Activated T-cell treated with anti-CD3 and anti-CD28 coated beads for 4 hours (primary cell): ENCODE data around the gene KCNN3.
A peak's percentile ranks its signal among the peaks of the same experiment; 100 is the strongest.
"Not testable (repeated sequence)": the region's sequence is repeated elsewhere in the genome, so short reads cannot be mapped to it uniquely, and the experiment has no call there.

Experiments
- DNase-seq: peaks from one replicate; pipeline ENCODE4 v3.0.0-alpha.2; 2020

The KCNN3 gene

GRCh38 chr1:154870115-154870571, at the start of gene KCNN3:
Gene KCNN3, minus strand, starts transcription at chr1:154870281. Its CDS starts 317 bp downstream, at chr1:154869964.
- peak; percentile 67 for DNase-seq

- DNase-seq = no peak
Observed at GRCh38 chr1:154913273-154913672, 43.2 kb upstream of the KCNN3 start.

DNA sequence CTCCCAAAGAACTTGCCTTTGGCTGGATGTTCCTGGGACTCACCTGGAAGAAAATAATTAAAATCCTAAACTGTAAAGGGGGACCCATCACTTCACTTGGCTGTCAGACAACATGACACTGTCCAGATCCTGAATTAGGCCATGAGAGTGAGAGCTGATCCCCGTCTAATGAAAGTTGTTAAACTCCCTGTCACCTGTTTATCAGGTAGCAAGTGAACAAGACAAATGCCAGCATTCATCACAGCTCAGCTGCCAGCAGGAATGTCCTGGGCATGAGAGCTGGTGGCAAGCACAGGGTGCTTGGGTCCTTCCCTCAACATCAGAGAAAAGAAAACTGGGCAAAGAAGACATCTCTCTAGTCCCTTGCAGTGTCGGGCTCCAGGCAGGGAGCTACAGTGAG, 42.7 kb upstream of the KCNN3 start:
- DNase-seq = no peak

GRCh38 chr1:154911691-154912550, 41.8 kb upstream of the KCNN3 start:
- no peak for DNase-seq

DNA sequence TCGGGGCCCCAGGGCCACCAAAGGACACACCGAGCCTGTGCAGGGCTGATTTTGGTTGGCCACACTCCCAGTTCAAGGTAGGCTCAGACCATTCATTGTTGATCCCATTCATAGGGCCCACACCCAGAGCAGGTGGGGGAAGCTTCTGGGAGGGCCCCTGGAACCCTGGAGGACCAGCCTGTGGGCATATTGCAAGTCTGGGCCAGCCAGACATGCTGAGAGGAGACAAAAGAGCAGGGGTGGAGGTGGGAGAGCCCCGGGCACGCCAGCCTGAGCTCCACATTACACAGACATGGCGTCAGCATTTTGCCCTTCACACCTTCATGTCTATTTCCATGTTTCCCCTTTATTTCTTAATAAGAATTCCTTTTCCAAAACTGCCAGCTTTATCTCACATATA, 40.8 kb upstream of the KCNN3 start:
- DNase-seq = no peak

DNA sequence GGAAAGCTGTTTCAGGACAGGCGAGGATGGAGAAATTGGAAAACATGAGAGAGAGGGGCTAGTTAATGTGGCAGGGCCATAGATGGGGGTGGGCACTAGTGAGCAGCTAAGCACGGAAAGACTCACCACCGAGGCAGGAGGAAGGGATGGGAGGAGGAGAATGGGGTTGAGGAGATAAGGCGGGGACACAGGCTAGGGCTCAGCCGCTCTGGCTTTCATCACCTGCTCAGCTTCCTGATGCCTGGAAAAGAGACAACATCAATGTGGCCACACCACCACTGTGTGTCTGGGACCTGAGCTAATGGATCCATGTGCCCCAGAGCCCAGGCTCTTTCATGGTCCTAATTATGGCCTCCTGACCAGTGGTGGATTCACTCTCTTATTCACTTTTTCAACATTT, 38.9 kb upstream of the KCNN3 start:
- no peak for DNase-seq

DNA sequence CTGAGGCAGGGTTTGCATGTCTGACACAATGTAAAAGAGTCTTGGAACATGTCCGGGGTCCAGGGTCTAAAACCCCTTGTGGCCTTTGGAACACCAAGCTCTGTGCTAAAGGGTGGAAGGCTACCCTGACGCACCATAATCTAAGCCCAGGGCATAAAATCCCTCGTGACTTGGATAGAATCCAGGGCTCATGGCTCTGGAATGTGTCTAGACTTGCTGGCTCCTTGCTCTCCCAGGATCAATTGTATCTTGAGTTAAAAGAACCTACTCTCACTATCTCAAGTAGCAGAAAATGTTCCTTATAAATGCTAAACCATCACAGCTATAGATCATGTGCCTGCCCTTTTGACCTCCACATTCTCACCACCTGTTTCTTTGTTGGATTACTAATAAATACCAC, 38.0 kb upstream of the KCNN3 start:
- DNase-seq = not testable (repeated sequence)

GRCh38 chr1:154906621-154907081, 36.6 kb upstream of the KCNN3 start:
- DNase-seq = no peak

- DNase-seq = no peak
Observed at GRCh38 chr1:154902938-154903566, 33.0 kb upstream of the KCNN3 start.

DNA sequence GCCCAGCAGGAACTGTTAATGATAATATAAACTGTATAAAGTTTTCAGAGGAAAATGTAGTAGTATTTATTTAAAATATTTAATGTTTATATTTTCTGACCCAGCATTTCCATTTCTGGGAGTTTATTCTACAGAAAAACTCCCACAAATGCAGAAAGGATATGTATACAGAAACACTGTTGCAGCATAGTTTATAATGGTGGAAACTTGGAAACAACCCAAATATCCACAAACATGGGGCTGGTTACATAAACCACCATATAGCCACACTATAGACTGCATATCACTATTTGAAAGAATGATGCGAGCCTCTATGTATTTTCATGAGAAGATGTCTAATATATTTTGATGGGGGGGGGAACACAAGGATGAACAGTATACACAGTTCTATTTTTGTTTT, 31.5 kb upstream of the KCNN3 start:
- no peak for DNase-seq

DNA sequence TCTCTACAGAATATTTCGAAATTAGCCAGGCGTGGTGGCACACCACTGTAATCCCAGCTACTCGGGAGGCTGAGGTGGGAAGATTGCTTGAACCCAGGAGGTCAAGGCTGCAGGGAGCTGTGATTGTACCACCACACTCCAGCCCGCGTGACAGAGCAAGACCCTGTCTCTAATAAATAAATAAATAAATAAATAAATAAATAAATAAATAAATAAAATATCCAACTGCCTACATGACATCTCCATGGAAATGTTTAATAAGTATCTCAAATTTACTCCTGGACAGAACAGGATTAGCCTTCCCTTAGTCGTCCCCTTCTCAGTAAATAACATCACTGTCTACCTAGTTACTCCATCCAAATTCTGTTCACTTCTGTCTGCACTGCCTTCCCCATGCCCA, 29.0 kb upstream of the KCNN3 start:
- DNase-seq = no peak

GRCh38 chr1:154896771-154897286, 26.7 kb upstream of the KCNN3 start:
- DNase-seq = no peak

DNA sequence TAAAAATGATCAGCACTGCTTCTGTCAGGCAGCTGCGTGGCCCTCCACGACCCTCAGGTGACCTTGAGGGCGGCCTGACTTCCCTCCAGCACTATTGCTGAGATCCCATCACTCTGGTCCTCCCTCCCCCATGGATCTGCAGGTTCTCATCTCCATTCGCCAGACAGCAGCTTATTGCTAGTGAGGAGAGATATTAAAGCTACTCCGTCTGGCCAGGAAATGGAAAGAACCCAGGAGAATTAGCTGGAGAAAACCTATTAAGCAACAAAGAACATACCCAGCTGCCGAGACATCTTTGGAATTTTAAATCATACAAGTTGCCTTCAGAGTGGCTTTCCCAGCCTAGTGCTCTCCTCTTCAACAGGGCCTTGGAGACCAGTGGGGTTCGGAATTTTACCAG, 25.7 kb upstream of the KCNN3 start:
- DNase-seq = no peak

DNA sequence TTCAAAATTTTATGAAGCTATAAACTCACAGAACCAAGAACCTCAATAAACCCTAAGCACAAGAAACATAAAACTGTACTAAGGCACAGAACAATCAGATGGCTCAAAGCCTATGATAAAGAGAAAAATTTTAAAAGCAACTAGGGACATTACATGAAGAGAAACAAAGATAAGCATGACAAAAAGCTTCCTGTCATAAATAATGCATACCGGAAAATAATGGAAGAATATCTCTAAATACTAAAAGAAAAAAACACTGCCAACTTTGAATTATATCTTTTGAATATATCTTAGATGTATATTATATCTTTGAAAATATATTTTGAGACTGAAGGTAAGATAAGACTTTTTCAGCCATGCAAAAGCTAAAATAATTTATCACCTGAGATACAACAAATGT, 21.4 kb upstream of the KCNN3 start:
- DNase-seq = no peak

DNA sequence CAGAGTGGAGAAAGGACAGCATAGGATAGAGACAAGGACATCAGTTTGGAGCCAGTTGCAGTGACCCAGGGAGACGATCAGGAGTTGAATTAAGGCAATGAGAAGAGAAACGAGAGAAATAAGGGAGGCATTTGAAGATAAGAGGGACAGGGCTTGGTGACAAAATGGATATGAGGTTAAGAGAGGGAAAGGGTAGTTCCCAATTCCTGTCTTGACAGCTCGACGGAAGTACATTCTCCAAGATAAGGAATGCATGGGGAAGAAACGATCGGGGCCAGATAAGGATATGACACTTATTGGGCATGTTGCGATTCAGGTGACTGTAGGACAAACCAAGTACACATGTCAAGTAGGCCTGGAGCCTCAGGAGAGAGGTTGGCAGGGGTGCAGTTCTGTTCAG, 18.7 kb upstream of the KCNN3 start:
- no peak for DNase-seq

- DNase-seq = no peak
Observed at GRCh38 chr1:154886281-154887015, 16.4 kb upstream of the KCNN3 start.

GRCh38 chr1:154884869-154885701, 15.0 kb upstream of the KCNN3 start:
- no peak for DNase-seq

DNA sequence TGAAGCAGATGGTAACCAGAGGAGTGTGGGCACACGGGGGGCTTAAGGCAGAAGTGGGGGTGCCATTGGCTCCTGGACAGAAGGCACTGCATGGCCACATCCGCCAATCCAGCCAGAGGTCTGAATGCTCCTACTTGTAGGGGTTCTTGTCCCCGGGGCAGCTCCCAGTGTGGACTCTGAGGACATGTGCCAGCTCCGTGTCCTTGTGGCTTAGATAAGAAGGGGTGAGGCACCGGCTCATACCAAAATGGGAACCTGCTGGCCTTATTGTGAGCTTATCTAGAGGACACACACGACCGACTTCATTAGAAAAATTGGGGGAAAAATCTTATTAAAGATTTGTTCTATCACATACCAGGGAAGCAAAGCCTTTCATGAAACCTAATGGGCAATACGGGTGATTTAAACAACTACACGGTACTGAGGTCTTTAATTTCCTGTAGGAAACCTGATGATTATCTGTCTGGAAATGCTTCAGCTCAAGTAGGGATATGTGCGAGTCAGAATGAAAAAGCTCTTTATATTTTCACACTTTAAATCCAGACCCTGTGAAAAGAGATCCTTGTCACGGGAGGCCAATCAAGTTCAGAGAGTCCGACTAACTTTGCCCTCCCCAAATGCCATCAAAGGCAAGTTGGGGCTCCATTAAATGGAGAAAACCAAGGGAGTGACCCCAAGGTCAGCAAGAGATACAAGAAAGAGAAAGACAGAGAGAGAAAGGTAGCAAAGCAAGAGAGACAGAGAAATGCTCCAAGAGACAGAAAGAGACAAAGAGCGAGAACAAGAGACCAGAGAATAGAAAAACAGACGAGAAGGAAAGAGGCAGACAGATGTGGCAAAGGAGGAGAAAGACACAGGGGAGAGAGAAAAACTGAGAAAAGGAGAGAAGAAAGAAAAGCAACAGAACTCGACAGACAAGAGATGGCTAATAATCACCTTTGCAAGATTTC, 14.1 kb upstream of the KCNN3 start:
- no peak for DNase-seq

DNA sequence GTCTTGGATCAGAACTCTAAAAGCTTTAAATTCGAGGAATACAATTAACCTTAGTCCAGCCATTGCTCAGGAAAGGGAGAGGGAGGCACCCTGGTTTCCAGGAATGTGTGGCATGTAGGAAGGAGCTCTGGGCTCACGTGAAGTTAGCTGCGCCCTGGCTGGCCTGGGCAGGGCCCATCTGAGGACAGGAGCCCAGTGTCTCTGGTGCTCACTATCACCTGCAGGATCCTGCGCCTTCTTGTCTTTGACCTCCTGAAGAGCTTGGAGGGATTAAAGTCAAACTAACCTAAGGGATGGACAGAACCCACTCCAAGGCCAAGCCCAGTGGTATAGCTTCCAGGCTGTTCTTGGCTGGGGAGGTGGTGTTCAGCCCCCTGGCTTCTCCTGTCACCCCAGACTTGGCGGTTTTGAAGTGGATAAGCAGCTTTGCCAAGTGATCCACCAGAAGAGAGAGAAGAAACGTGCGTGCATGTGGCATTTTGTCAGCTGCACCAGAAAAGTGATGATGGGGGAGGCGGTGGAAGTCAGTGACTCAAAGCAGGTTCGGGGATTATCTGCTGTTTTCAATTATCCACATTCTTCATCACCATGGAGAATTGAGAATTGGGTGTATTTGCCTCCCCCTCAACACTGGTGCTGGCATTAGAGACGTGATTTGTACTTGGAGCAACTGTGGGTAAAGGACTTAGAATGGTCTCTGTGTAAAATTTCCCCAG, 11.9 kb upstream of the KCNN3 start:
- DNase-seq = no peak

GRCh38 chr1:154880671-154881070, 10.6 kb upstream of the KCNN3 start:
- no peak for DNase-seq

- no peak for DNase-seq
Observed at GRCh38 chr1:154879038-154879421, 8.9 kb upstream of the KCNN3 start.
